IPS-NIHi7 (cell line): Measurements from ENCODE around the gene SQSTM1.
"Not testable (repeated sequence)": the region's sequence is repeated elsewhere in the genome, so short reads cannot be mapped to it uniquely, and the experiment has no call there.

Experiments
- DNase-seq: peaks from one replicate; pipeline ENCODE4 v3.0.0; 2012; ENCODE audit warnings: mixed read lengths; ENCODE audit errors: extremely low spot score

The SQSTM1 gene

DNA sequence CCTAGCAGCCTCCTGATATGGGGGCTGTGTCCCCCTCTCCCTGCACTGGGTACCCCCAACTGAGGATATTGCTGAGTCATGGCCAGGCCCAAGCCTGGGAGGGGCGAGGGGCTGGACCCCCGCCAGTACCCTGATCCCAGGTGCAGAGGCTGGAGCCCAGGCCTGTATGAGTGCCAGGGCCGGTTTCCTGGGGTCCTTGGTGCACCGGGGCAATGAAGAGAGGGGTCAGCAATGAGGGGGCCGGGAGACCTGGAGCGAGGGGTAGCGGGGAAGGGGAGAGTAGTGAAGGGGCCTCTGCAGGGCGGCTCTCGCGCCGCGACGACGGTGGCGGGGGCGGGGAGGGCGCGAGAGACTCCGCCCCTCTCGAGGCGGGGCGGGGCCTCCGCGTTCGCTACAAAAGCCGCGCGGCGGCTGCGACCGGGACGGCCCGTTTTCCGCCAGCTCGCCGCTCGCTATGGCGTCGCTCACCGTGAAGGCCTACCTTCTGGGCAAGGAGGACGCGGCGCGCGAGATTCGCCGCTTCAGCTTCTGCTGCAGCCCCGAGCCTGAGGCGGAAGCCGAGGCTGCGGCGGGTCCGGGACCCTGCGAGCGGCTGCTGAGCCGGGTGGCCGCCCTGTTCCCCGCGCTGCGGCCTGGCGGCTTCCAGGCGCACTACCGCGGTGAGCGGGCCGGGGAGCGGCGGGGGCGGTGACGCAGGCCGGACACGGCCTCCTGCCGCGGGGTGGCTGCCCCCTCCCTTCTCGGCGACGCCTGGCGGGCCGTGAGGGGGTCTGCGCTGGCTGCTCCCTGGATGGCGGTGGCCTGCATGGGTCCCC lies at the start of gene SQSTM1:
SQSTM1 (plus strand) TSS at position 423 of the 815 bp plus-strand sequence; CDS start at position 455, 32 bp downstream.
- DNase-seq = peak; percentile 84

- no peak for DNase-seq
These were observed 49.3 kb upstream of the SQSTM1 start for GRCh38 chr5:179771311-179771895.

GRCh38 chr5:179772351-179772750 lies 48.4 kb upstream of the SQSTM1 start:
- DNase-seq = no peak

GRCh38 chr5:179773686-179774040 lies 47.0 kb upstream of the SQSTM1 start:
- no peak for DNase-seq

- DNase-seq = no peak
These were observed 46.3 kb upstream of the SQSTM1 start for GRCh38 chr5:179774442-179774841.

DNA sequence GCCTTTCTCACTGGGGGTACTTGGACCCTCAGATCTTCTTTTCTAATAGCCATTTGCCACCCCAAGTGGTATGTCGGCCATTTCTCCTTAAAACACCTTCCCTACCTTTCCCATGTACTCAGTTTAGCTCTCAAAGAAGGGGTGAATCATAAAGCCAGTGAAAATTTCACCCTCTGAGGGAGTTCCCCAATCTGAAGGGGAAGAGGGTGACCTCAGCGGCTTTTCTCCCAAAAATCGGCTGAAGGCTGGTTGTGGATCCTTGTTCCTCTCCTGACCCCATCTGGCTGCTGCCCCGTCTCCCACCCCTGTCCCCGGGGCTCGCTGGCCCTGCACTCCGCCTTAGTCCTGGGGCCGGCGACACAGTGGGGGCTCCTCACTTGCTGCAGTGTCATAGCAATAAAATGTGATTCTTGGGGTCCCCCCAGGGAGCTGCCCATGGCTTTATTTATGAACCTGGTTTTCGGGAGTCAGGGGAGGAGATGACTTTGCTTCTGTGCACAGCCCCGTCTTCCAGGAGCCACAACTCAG lies 44.2 kb upstream of the SQSTM1 start:
- no peak for DNase-seq

GRCh38 chr5:179777456-179777855 lies 43.2 kb upstream of the SQSTM1 start:
- no peak for DNase-seq

DNA sequence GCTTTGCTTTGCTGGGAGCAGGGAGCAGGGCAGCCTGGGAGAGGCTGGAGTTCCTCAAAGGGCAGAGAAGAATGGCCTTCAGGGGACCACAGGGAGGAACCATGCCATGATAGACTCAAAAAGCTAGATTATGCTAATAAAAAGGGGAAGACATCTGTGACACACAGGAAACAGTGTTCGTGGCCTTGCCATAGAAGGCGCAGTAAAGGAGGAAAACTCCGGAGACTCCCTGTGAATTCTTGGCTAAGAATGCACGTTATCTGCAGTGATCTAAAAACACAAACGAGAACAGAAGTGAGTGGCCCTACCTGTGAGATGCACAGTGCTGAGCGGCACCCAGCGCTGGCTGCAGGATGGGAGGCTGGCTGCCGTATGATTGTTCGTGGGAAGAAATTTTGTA lies 42.8 kb upstream of the SQSTM1 start:
- DNase-seq = no peak

- no peak for DNase-seq
These were observed 42.1 kb upstream of the SQSTM1 start for GRCh38 chr5:179778591-179778990.

DNA sequence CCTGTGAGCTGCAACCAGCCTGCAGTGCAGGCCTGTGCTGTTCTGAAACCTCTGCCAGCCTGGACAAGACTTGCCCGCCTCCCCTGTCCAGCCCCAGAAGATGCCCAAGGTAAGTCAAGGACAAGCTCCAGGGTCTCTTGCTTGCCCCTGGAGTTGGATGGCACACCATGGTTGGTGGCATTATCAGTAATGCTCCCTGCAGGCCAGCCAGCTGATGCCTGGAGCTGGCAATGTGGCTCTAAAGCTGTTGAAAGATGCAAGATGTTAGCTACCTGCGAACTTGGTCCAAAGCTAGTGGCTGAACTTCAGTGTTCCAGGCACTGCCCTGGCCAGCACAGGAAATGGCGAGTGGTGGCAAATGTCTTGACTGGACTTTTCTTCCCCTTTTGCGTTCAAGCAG lies 40.9 kb upstream of the SQSTM1 start:
- DNase-seq = no peak

DNA sequence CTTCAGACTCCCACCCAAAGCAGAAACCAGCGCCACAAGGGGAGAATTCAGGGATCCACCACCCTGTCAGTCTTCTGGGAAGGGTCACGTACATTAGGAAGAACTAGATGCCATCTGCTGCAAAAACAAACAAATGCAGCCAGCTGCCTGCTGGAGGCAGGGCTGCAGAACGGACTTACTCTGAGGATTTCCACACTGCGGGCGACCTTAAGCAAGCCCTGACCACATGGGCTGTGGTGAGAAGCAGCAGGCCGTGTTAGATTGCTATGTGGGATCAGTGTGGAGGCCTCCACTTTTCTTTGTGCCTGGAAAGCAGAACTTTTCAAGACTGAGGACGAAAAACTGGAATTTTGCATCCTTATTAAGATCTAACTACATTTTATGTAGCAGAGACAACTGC lies 40.3 kb upstream of the SQSTM1 start:
- no peak for DNase-seq

GRCh38 chr5:179781846-179782245 lies 38.9 kb upstream of the SQSTM1 start:
- DNase-seq = no peak

GRCh38 chr5:179783128-179783527 lies 37.6 kb upstream of the SQSTM1 start:
- no peak for DNase-seq

- no peak for DNase-seq
These were observed 33.8 kb upstream of the SQSTM1 start for GRCh38 chr5:179786861-179787260.

DNA sequence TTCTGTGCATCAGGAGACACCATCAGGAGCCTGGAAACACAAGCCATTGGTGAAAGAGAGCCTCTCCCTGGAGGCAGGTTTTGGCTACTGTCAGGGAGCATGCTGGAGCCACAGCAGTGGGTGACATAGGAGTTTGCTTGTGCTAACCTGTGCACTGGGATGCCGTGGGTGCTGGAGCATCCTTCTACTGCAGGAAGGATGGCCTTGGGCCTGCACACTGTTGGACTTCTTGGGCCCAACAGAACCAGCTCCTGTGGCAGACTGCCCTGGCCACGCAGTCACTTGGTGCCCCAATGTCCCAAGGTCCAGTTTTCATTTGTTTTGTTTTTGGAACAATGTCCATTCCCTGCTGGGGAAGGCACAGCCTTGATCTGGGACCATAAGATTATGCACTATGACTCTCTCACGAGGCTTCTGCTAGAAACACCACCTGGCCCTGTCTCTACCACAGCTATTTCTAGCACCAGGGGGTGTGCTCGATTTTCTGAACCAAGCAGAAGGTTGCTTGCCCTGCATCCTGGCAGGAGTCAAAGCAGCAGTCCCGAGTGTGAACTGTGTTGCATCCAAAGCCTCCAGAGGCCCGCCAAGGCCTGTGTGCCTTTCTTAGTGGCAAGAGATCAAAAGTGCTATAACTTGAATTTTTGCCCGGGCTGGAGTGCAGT lies 32.4 kb upstream of the SQSTM1 start:
- DNase-seq = no peak

DNA sequence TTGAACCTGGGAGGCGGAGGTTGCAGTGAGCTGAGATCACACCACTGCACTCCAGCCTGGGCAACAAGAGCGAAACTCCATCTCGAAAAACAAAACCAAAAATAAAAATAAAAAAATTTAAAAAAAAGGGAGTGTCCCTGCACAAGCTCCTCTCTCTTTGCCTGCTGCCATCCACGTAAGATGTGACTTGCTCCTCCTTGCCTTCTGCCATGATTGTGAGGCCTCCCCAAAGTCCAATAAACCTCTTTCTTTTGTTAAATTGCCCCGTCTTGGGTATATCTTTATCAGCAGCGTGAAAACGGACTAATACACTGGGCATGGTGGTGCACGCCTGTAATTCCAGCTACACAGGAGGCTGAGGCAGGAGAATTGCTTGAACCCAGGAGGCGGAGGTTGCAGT lies 31.4 kb upstream of the SQSTM1 start:
- DNase-seq = not testable (repeated sequence)

GRCh38 chr5:179791881-179792611 lies 28.7 kb upstream of the SQSTM1 start:
- no peak for DNase-seq

DNA sequence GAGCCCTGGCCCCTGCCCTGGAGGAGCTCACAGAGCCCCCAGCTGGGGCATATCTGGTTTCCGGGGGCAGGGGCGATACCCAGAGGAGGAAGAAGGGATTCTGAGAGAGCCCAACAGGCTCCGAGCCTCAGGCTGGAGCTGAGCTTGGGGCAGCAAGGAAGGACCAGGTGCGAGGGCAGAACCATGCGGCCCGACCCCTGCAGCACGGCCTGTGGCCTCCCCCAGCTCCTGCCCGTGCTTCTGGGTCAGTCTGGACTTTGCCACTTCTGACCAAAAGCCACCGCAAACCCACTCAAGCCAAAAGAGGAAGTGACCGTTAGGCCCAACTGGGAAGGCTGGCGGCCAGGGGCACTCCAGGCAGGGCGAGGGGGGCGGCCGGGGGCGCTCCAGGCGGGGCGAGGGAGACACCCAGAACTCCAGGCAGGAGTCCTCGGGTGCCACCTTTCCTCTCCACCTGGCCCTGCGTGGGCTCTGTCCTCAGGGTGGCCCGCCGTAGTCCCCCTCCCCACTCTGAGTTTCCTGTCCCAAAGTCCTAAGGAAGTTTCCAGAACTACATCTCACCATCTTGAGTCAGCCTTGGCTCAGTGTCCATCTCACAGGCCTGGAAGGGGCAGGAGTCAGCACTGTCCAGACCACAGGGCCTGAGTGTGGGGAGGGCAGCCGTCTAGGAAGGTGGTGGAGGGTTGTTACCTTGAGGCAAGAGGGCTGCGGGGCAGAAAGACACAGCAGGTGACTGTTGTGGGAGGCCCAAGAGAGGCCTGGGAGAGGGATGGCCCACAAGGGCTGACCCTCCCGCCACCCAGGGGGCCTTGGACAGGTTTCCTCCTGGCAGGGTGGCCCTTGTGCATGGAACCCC lies 27.9 kb upstream of the SQSTM1 start:
- no peak for DNase-seq

DNA sequence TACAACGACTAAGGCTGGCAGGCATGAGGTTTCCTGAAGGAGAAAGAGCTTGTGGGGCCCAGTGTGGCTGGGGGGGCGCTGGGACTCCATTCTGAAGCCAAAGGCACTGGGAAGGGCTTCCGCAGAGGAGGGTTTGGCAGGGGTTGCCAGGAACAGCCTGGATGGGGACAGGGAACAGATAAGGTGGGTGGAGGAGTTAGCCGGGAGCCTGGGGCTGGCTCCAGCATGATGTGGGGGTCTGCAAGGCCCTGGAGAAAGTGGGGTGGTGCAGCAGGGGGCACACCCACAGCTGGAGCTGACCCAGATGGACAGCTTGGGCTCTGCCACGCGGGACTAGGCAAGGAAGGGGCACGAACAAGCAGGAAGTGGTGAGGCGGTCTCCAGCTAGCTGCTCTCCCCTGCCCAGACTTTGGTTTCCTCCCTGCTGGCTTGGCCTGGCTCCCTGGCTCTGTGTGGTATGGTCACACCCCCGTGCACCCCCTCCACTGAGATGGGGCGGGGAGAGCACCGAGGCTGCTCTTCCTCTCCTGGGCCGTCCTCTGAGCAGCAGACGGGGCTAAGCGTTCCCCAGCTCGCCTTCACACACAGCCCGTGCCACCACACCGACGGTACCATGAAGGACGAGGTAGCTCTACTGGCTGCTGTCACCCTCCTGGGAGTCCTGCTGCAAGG lies 27.1 kb upstream of the SQSTM1 start, which contains the start of gene LTC4S:
LTC4S (plus strand) TSS at position 519 of the 672 bp plus-strand sequence; CDS start at position 614, 95 bp downstream.
- no peak for DNase-seq

DNA sequence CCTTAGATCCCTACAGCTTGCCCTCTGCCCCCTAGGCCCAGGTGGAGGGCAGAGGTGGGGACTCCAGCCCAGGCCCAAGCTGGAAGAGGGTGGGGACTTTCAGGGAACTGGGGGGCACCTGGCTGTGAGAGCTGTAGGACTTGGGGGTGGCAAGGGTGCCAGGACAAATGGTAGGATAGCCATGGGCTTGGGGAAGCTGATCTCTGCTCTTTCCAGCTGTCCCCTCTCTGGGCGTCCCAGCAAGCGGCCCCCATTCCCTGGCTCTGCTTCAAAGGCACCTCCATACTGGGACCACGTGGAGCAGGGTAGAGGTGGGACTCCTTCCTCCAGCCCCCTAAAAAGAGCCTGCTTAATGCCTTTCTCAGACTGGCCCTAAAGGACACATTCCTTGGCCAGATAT lies 26.5 kb upstream of the SQSTM1 start:
- no peak for DNase-seq
